Measurements from ENCODE around the gene ZNF273.

Gene ZNF273

GRCh38 chr7:64884913-64885370, 18.1 kb upstream of the ZNF273 start:
- no peak for DNase-seq (ENCODE audit: low read depth)
- TF ChIP-seq CTCF (conservative IDR thresholded peaks at IDR 0.05; ENCODE audit: control insufficient read depth, insufficient read depth, low read depth, low read length), result no peak
- H3K4me3 ChIP-seq (ENCODE audit: control insufficient read depth, low read depth, low read length), result no peak overlapping the region

GRCh38 chr7:64885520-64886240, 17.4 kb upstream of the ZNF273 start:
- no peak for TF ChIP-seq CTCF (conservative IDR thresholded peaks at IDR 0.05; ENCODE audit: control insufficient read depth, insufficient read depth, low read depth, low read length)
- no peak overlapping the region for H3K4me3 ChIP-seq (ENCODE audit: control insufficient read depth, low read depth, low read length)
- DNase-seq (ENCODE audit: low read depth), result no peak

GRCh38 chr7:64886956-64887545, 16.0 kb upstream of the ZNF273 start:
- no peak for TF ChIP-seq CTCF (conservative IDR thresholded peaks at IDR 0.05; ENCODE audit: control insufficient read depth, insufficient read depth, low read depth, low read length)
- no peak for DNase-seq (ENCODE audit: low read depth)
- no peak overlapping the region for H3K4me3 ChIP-seq (ENCODE audit: control insufficient read depth, low read depth, low read length)

- H3K4me3 ChIP-seq (ENCODE audit: control insufficient read depth, low read depth, low read length), result peak overlapping the region; percentile 35
- TF ChIP-seq CTCF (conservative IDR thresholded peaks at IDR 0.05; ENCODE audit: control insufficient read depth, insufficient read depth, low read depth, low read length), result peak; percentile 27
- no peak for DNase-seq (ENCODE audit: low read depth)
These were observed 15.1 kb upstream of the ZNF273 start for GRCh38 chr7:64887756-64888508.

GRCh38 chr7:64888561-64888900, 14.5 kb upstream of the ZNF273 start:
- no peak for TF ChIP-seq CTCF (conservative IDR thresholded peaks at IDR 0.05; ENCODE audit: control insufficient read depth, insufficient read depth, low read depth, low read length)
- peak overlapping the region; percentile 35 for H3K4me3 ChIP-seq (ENCODE audit: control insufficient read depth, low read depth, low read length)
- DNase-seq (ENCODE audit: low read depth), result no peak

GRCh38 chr7:64888901-64889685, 14.0 kb upstream of the ZNF273 start:
- peak; percentile 21 for DNase-seq (ENCODE audit: low read depth)
- no peak for TF ChIP-seq CTCF (conservative IDR thresholded peaks at IDR 0.05; ENCODE audit: control insufficient read depth, insufficient read depth, low read depth, low read length)
- H3K4me3 ChIP-seq (ENCODE audit: control insufficient read depth, low read depth, low read length), result peak overlapping the region; percentile 35
